HepG2 (cell line): ENCODE measurements around the gene AIMP2. TPM values are rescaled to one million over a fixed set of nuclear protein-coding genes. Genes with fewer than 3 reads are reported as not detected.

Experiments
- ARID5B ChIP-seq: IDR thresholded peaks from 2 replicates; pipeline ENCODE4 v1.4.0; 2020; ENCODE audit warnings: mild to moderate bottlenecking, missing genetic modification reagents
- ASH2L ChIP-seq: fragments of 300-600, 200-600 bp; sonication (generic); IDR thresholded peaks from 2 replicates; pipeline ENCODE4 v1.7.0; 2017; ENCODE audit warnings: low read depth, mild to moderate bottlenecking, moderate library complexity, mixed read lengths, low read length; ENCODE audit not compliant: insufficient read length
- BCL6 ChIP-seq: IDR thresholded peaks from 2 replicates; pipeline ENCODE4 v1.6.1; 2016; ENCODE audit warnings: missing genetic modification reagents, missing compliant biosample characterization
- CBFB ChIP-seq: sonication (generic); formaldehyde crosslinking; IDR thresholded peaks from 2 replicates; pipeline ENCODE4 v1.4.0; 2020; ENCODE audit warnings: missing genetic modification reagents
- CREM ChIP-seq, 2 experiments: sonication (generic) in 1 of 2; formaldehyde crosslinking in 1 of 2; IDR thresholded peaks; 2 replicates each; pipeline versions ENCODE4 v1.4.0 to v1.6.1; 2016 to 2020; ENCODE audit warnings: antibody characterized with exemption in 1 of 2, mild to moderate bottlenecking in 1 of 2, missing genetic modification reagents in 1 of 2
- GTF3A ChIP-seq: sonication (generic); formaldehyde crosslinking; conservative IDR thresholded peaks from 2 replicates; pipeline ENCODE4 v1.4.0; 2020; ENCODE audit warnings: mild to moderate bottlenecking, missing genetic modification reagents
- GZF1 ChIP-seq: sonication (generic); formaldehyde crosslinking; IDR thresholded peaks from 2 replicates; pipeline ENCODE4 v1.5.1; 2020; ENCODE audit warnings: mild to moderate bottlenecking, missing genetic modification reagents
- NFE2L2 ChIP-seq: fragments of 150-350 bp; IDR thresholded peaks from 2 replicates; pipeline ENCODE4 v1.6.1; 2014; ENCODE audit warnings: low read length
- NFKB2 ChIP-seq: sonication (generic); formaldehyde crosslinking; IDR thresholded peaks from 2 replicates; pipeline ENCODE4 v1.4.0; 2020; ENCODE audit warnings: missing genetic modification reagents, borderline replicate concordance
- POLR2AphosphoS5 ChIP-seq: IDR thresholded peaks from 2 replicates; pipeline ENCODE4 v1.6.1; 2012; ENCODE audit warnings: low read depth, low read length
- SMYD3 ChIP-seq: sonication (generic); formaldehyde crosslinking; IDR thresholded peaks from 2 replicates; pipeline ENCODE4 v1.8.1; 2023; ENCODE audit warnings: mild to moderate bottlenecking, missing genetic modification reagents
- SRSF1 ChIP-seq: fragments of 200-400 bp; formaldehyde crosslinking; optimal IDR thresholded peaks from 2 replicates; pipeline ENCODE3; 2017; ENCODE audit warnings: mild to moderate bottlenecking, low read depth, low read length, moderate library complexity
- TAF15 ChIP-seq: fragments of 200-400 bp; formaldehyde crosslinking; IDR thresholded peaks from one replicate; pipeline ENCODE4 v1.6.1; 2018; ENCODE audit warnings: mild to moderate bottlenecking, low read depth, low read length; ENCODE audit not compliant: poor library complexity, severe bottlenecking
- USF2 ChIP-seq, 2 experiments: sonication (generic) in 1 of 2; formaldehyde crosslinking in 1 of 2; IDR thresholded peaks; 2 replicates each; pipeline versions ENCODE4 v1.5.1 to v1.6.1; 2011 to 2020; ENCODE audit warnings: borderline replicate concordance in 1 of 2, low read depth in 1 of 2, low read length in 1 of 2, mild to moderate bottlenecking in 1 of 2, missing genetic modification reagents in 1 of 2, moderate library complexity in 1 of 2
- ZFYVE20 ChIP-seq: sonication (generic); formaldehyde crosslinking; IDR thresholded peaks from 2 replicates; pipeline ENCODE4 v1.8.0; 2023; ENCODE audit warnings: low read depth, mild to moderate bottlenecking, moderate library complexity, missing genetic modification reagents, borderline replicate concordance
- ZNF121 ChIP-seq: sonication (generic); formaldehyde crosslinking; IDR thresholded peaks from 2 replicates; pipeline ENCODE4 v1.5.0; 2020; ENCODE audit warnings: mild to moderate bottlenecking, missing genetic modification reagents
- ZNF503 ChIP-seq: sonication (generic); formaldehyde crosslinking; IDR thresholded peaks from 2 replicates; pipeline ENCODE4 v1.4.0; 2020; ENCODE audit warnings: missing genetic modification reagents
- polyA plus RNA-seq, 8 experiments: library from polyadenylated mRNA; depleted of rRNA in 3 of 8; stranded (reverse) in 7 of 8; unstranded in 1 of 8; fragments of >200 nt; fragmentation: Illumina TruSeq in 4 of 8; extraction: Trizol in 4 of 8; gene quantifications; 2 replicates each; pipeline versions ENCODE4 v1.2.1 to v1.2.3, GENCODE V29; 2011 to 2016; ENCODE audit warnings: low read depth in 4 of 8, missing spikeins in 1 of 8, mixed read lengths in 1 of 8; ENCODE audit not compliant: insufficient read depth in 1 of 8
- total RNA-seq, 5 experiments: library from RNA; depleted of rRNA; stranded (reverse); fragments of >200 nt; fragmentation: Illumina TruSeq; extraction: Trizol; gene quantifications; 2 replicates each; pipeline ENCODE4 v1.2.3, GENCODE V29; 2016; ENCODE audit warnings: low read depth in 1 of 5

The AIMP2 gene
- total and polyA plus RNA-seq, 2 of the 13 experiments (the other 11 are each of a cell fraction or from before 2014, with no cell fraction given) = 38.2 to 84.9 TPM

- TF ChIP-seq ASH2L (peak; percentile 68), TAF15 (no peak), NFE2L2 (no peak), GZF1 (peak; percentile 95), CBFB (peak; percentile 93), ZNF121 (CRISPR knock-in tag) (peak; percentile 74), USF2 (IDR thresholded peaks at IDR 0.05; ENCODE audit: low read depth, low read length) (peak; percentile 31; the same call in 1 of the 2 replicates), USF2 (CRISPR knock-in tag; IDR thresholded peaks at IDR 0.05; ENCODE audit: borderline replicate concordance) (peak; percentile 83), SMYD3 (peak; percentile 97), SRSF1 (no peak), CREM (IDR thresholded peaks at IDR 0.05) (peak; percentile 95), CREM (CRISPR knock-in tag; IDR thresholded peaks at IDR 0.05) (no peak), ZFYVE20 (CRISPR knock-in tag) (peak; percentile 99), BCL6 (CRISPR knock-in tag) (peak; percentile 69), NFKB2 (CRISPR knock-in tag) (peak; percentile 99), POLR2AphosphoS5 (peak; percentile 90), GTF3A (peak; percentile 95; the same call in 1 of the 2 replicates), ZNF503 (CRISPR knock-in tag) (peak; percentile 91; the same call in 1 of the 2 replicates), ARID5B (peak; percentile 56)
Observed at GRCh38 chr7:6008668-6009611, at the start of gene AIMP2, which contains the start of gene PMS2 (continued).
